GM10266 (cell line): Measurements from ENCODE around the gene FMN1.

Source experiments
- DNase-seq: peaks from one replicate; pipeline ENCODE4 v3.0.0; 2012; ENCODE audit errors: extremely low spot score
- TF ChIP-seq, protein P1 (sequence below): IDR thresholded peaks from 2 replicates; pipeline ENCODE4 v1.5.1; 2012; ENCODE audit warnings: mild to moderate bottlenecking, low read depth; ENCODE audit not compliant: control insufficient read depth, insufficient read depth; ENCODE audit errors: missing control alignments

Gene FMN1

DNA sequence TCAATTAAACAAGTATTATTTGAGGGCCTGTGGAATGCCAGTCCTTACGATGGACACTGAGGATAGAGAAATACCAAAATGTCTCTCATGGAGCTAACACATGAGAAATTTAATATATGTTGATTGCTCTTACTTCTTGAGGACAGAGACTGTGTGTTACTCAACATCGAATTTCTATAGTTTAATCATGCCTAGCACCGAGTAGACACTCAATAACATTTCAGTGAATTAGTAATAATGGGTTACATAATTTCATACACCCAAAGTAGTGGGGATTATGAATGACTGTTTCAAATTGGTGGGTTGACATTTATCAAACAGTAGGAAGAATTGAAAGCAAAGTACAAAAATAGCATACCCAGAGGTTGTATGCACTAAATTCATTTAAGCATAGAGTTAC is 11.2 kb downstream of the FMN1 start:
- TF ChIP-seq, protein P1, sequence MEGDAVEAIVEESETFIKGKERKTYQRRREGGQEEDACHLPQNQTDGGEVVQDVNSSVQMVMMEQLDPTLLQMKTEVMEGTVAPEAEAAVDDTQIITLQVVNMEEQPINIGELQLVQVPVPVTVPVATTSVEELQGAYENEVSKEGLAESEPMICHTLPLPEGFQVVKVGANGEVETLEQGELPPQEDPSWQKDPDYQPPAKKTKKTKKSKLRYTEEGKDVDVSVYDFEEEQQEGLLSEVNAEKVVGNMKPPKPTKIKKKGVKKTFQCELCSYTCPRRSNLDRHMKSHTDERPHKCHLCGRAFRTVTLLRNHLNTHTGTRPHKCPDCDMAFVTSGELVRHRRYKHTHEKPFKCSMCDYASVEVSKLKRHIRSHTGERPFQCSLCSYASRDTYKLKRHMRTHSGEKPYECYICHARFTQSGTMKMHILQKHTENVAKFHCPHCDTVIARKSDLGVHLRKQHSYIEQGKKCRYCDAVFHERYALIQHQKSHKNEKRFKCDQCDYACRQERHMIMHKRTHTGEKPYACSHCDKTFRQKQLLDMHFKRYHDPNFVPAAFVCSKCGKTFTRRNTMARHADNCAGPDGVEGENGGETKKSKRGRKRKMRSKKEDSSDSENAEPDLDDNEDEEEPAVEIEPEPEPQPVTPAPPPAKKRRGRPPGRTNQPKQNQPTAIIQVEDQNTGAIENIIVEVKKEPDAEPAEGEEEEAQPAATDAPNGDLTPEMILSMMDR: no peak
- no peak for DNase-seq

GRCh38 chr15:33182926-33183325 is 11.6 kb downstream of the FMN1 start:
- TF ChIP-seq, protein P1: no peak
- no peak for DNase-seq

DNA sequence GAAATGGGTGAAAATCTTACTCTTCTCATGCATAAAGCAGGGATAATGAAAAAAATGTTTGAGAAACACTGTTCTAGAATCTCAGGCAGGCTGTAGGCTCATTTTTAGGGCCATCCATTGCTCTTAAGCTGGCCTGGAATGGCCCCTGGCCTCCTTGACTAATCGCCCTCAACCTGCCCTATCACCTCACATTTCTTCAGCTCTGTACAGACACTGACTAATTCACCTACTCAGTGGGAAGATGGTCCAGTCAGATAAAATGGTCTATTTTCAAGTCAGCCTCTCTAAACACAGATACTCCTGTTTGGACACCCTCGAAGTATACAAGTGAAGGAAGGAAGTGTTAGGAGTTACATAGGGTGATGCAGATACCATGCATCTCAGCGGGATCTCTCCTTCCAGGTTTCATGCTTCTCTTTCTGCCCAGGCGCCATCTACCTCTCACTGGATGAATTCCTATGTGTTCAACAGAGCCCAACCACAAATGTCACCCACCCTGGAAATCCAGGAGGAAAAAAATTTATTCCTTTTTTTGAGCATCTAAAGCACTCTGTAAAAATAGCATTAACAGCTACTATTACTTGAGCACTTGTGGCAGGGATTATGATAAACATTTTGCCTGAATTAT is 12.1 kb downstream of the FMN1 start:
- no peak for DNase-seq

GRCh38 chr15:33179874-33180273 is 14.6 kb downstream of the FMN1 start:
- DNase-seq: no peak
- TF ChIP-seq, protein P1: no peak

More for the DNA sequence above, 12.1 kb downstream of the FMN1 start:
- TF ChIP-seq, protein P1: no peak

GRCh38 chr15:33171202-33171601 is 23.3 kb downstream of the FMN1 start:
- DNase-seq: no peak
- TF ChIP-seq, protein P1: no peak

- no peak for DNase-seq
- TF ChIP-seq, protein P1: no peak
Measured at GRCh38 chr15:33169625-33170024, 24.9 kb downstream of the FMN1 start.

- TF ChIP-seq, protein P1: no peak
- DNase-seq: no peak
Measured at GRCh38 chr15:33168444-33168843, 26.1 kb downstream of the FMN1 start.
